Mesodermal cell (in vitro differentiated cells): ENCODE results near the gene CEP72.
A peak's percentile ranks its signal among the peaks of the same experiment; 100 is the strongest.

ENCODE experiments used
- H3K27ac ChIP-seq: 2 replicates; pipeline ENCODE4 v1.7.0; 2013; ENCODE audit warnings: mild to moderate bottlenecking, low read depth, low read length, moderate library complexity; ENCODE audit not compliant: severe bottlenecking
- H3K36me3 ChIP-seq: 2 replicates; pipeline ENCODE4 v1.7.1; 2013; ENCODE audit warnings: mild to moderate bottlenecking, low read length, moderate library complexity; ENCODE audit not compliant: control insufficient read depth, insufficient read depth
- H3K4me1 ChIP-seq: one replicate; pipeline ENCODE4 v1.7.1; 2013; ENCODE audit warnings: mild to moderate bottlenecking, low read length; ENCODE audit not compliant: insufficient read depth, control insufficient read depth, poor library complexity, severe bottlenecking
- H3K4me3 ChIP-seq: 2 replicates; pipeline ENCODE4 v1.7.0; 2013; ENCODE audit warnings: low read length, control low read depth, mild to moderate bottlenecking; ENCODE audit not compliant: insufficient read depth, poor library complexity, severe bottlenecking; ENCODE audit errors: extremely low read depth
- H3K9me3 ChIP-seq: 2 replicates; pipeline ENCODE4 v1.7.1; 2013; ENCODE audit warnings: mild to moderate bottlenecking, low read length, moderate library complexity; ENCODE audit not compliant: control insufficient read depth
- WGBS, 2 experiments: methylation state at CpG; one replicate each; pipeline ENCODE4 v1.1.5; 2013; ENCODE audit warnings: missing lambda C conversion rate in 2 of 2; ENCODE audit not compliant: insufficient coverage in 2 of 2; 5-methylcytosine and 5-hydroxymethylcytosine counted together

The CEP72 gene

GRCh38 chr5:668283-668995 is 56.3 kb downstream of the CEP72 start:
- Histone ChIP-seq H3K9me3 (no peaks in the 10 kb centered on the region), H3K4me1 (peaks cover 20% of the 10 kb centered on the region), H3K4me3 (no peak overlapping the region), H3K36me3 (peaks cover 40% of the 10 kb centered on the region), H3K27ac (peak overlapping the region; percentile 89)
- WGBS, 2 experiments = 94 to 95% methylated on average over 40 to 41 of the region's 44 CpGs

- H3K9me3 ChIP-seq = no peaks in the 10 kb centered on the region
- peak overlapping the region; percentile 89 for H3K27ac ChIP-seq
- 67 to 70% methylated on average over 38 to 39 of the region's 40 CpGs for WGBS, 2 experiments
- peaks cover 20% of the 10 kb centered on the region for H3K4me1 ChIP-seq
- no peak overlapping the region for H3K4me3 ChIP-seq
- peaks cover 34% of the 10 kb centered on the region for H3K36me3 ChIP-seq
Measured at GRCh38 chr5:669111-669841, 57.1 kb downstream of the CEP72 start.

- WGBS, 2 experiments = 87 to 91% methylated on average over 21 to 22 of the region's 22 CpGs
- Histone ChIP-seq H3K4me1 (peaks cover 20% of the 10 kb centered on the region), H3K9me3 (no peaks in the 10 kb centered on the region), H3K27ac (peak overlapping the region; percentile 89), H3K4me3 (no peak overlapping the region), H3K36me3 (peaks cover 29% of the 10 kb centered on the region)
Measured at GRCh38 chr5:669842-670395, 57.8 kb downstream of the CEP72 start.

GRCh38 chr5:670396-671270 is 58.5 kb downstream of the CEP72 start:
- H3K9me3 ChIP-seq = no peaks in the 10 kb centered on the region
- H3K27ac ChIP-seq = no peak overlapping the region
- 84 to 86% methylated on average over 20 to 28 of the region's 33 CpGs for WGBS, 2 experiments
- H3K36me3 ChIP-seq = peaks cover 23% of the 10 kb centered on the region
- peaks cover 20% of the 10 kb centered on the region for H3K4me1 ChIP-seq
- H3K4me3 ChIP-seq = no peak overlapping the region

- Histone ChIP-seq H3K27ac (peak overlapping the region; percentile 87), H3K36me3 (peaks cover 15% of the 10 kb centered on the region), H3K4me1 (peaks cover 20% of the 10 kb centered on the region), H3K4me3 (no peak overlapping the region), H3K9me3 (no peaks in the 10 kb centered on the region)
- 36 to 38% methylated on average over 23 to 24 of the region's 27 CpGs for WGBS, 2 experiments
Measured at GRCh38 chr5:671459-672328, 59.6 kb downstream of the CEP72 start.

GRCh38 chr5:672329-673160 is 60.4 kb downstream of the CEP72 start:
- WGBS, 2 experiments = 38 to 42% methylated on average over 22 to 23 of the region's 27 CpGs

GRCh38 chr5:673161-673830 is 61.2 kb downstream of the CEP72 start:
- 60 to 61% methylated on average over 11 to 13 of the region's 19 CpGs for WGBS, 2 experiments
- Histone ChIP-seq H3K4me1 (peaks cover 20% of the 10 kb centered on the region), H3K9me3 (no peaks in the 10 kb centered on the region), H3K36me3 (peaks cover 4% of the 10 kb centered on the region), H3K27ac (peak overlapping the region; percentile 87), H3K4me3 (no peak overlapping the region)

More at GRCh38 chr5:672329-673160, 60.4 kb downstream of the CEP72 start:
- H3K4me1 ChIP-seq = peaks cover 20% of the 10 kb centered on the region
- H3K36me3 ChIP-seq = peaks cover 6% of the 10 kb centered on the region
- H3K4me3 ChIP-seq = no peak overlapping the region
- H3K27ac ChIP-seq = peak overlapping the region; percentile 87
- H3K9me3 ChIP-seq = no peaks in the 10 kb centered on the region

GRCh38 chr5:673831-674629 is 61.9 kb downstream of the CEP72 start:
- H3K36me3 ChIP-seq = no peaks in the 10 kb centered on the region
- H3K4me3 ChIP-seq = no peak overlapping the region
- H3K9me3 ChIP-seq = no peaks in the 10 kb centered on the region
- H3K4me1 ChIP-seq = peaks cover 20% of the 10 kb centered on the region
- WGBS, 2 experiments = 87 to 90% methylated on average over 25 to 27 of the region's 27 CpGs
- H3K27ac ChIP-seq = no peak overlapping the region
